Measurements from ENCODE around the gene PPP2R3B.
"Not testable (repeated sequence)": the region's sequence is repeated elsewhere in the genome, so short reads cannot be mapped to it uniquely, and the experiment has no call there.

Gene PPP2R3B

DNA sequence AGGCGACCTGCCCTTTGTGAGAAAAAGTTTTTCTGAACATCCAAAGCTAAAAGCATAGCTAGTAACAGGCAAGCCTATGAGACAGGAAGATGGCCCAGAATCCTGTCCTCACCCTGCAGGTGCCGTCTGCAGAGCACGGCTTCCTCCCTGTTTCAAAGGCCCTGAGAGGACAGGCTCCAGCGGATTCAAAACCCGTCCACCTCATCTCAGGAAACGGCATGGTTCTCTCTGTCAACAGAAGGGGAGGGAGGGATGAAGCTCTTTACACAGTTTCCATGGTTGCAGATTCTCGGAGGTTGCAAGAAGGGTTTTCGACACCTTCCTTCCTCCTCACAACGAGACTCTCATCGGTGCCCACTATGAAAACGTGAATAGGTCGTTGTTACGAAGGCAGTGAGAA lies 8.3 kb downstream of the PPP2R3B start:
- Histone ChIP-seq H3K79me1 (ENCODE audit: low read depth, low read length) (peaks cover 15% of the 10 kb centered on the region), H3K4ac (ENCODE audit: low read length) (no peak overlapping the region), H3K9ac (ENCODE audit: low read depth, low read length, poor library complexity) (no peak overlapping the region), H4K8ac (ENCODE audit: low read depth, low read length) (no peak overlapping the region), H3K9me3 (replicated peaks in 1 of 2; ENCODE audit: control insufficient read depth in 2 of 2, insufficient read depth in 1 of 2, low read depth in 1 of 2, low read length in 2 of 2) (peaks cover 0 to 4% of the 10 kb centered on the region in 2 donors), H2BK15ac (ENCODE audit: low read length) (no peak overlapping the region), H3K14ac (ENCODE audit: low read length) (no peak overlapping the region), H2BK12ac (ENCODE audit: low read length) (no peak overlapping the region), H3K27ac (replicated peaks; ENCODE audit: low read length) (no peak overlapping the region), H3K27me3 (ENCODE audit: control insufficient read depth in 3 of 3, insufficient read depth in 3 of 3, low read depth in 1 of 3, low read length in 3 of 3) (peaks cover 0 to 8% (median 0%) of the 10 kb centered on the region in 3 experiments), H4K91ac (ENCODE audit: low read depth, low read length, poor library complexity) (no peak overlapping the region), H3K23ac (ENCODE audit: low read depth, low read length, poor library complexity) (no peak overlapping the region), H3K18ac (ENCODE audit: low read length) (no peak overlapping the region), H3K4me3 (ENCODE audit: low read length in 2 of 2) (no peak overlapping the region), H3K4me1 (ENCODE audit: control insufficient read depth in 2 of 2, insufficient read depth in 1 of 2, low read depth in 1 of 2, low read length in 2 of 2) (peaks cover 7 to 20% of the 10 kb centered on the region in 2 donors), H3K36me3 (replicated peaks in 1 of 2; ENCODE audit: control insufficient read depth in 2 of 2, insufficient read depth in 2 of 2, low read length in 2 of 2) (peaks cover 3 to 9% of the 10 kb centered on the region in 2 donors), H2AK5ac (ENCODE audit: low read depth, low read length) (no peak overlapping the region), H2BK120ac (ENCODE audit: low read depth, low read length) (no peak overlapping the region), H2AFZ (ENCODE audit: low read length) (no peak overlapping the region), H2BK5ac (ENCODE audit: low read length) (no peak overlapping the region), H3K4me2 (ENCODE audit: insufficient read depth, low read length, poor library complexity, severe bottlenecking) (no peak overlapping the region)
- DNase-seq (ENCODE audit: low spot score), result no peak
- no CpG with 5 or more reads among the region's 13 CpGs for WGBS, 2 donors (ENCODE audit: extremely low coverage in 2 of 2, insufficient read length in 2 of 2, insufficient replicate concordance in 1 of 2)

DNA sequence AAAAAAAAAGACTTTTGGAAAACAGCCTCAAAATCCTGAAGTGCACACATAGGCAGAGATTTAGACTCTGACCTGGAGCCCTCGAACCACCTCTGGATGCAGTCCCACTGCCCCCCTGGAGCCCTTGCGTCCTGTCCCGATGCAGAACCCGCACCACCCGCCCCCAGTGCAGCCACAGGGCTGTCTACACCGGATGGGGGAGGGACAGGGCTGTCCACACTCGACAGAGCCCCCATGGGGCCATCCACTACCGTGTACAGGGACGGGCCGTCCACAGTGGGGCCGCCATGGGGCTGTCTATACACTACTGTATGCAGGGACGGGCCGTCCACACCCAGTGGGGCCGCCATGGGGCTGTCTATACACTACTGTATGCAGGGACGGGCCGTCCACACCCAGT lies 10.5 kb downstream of the PPP2R3B start:
- H3K14ac ChIP-seq (ENCODE audit: low read length); H2AFZ ChIP-seq (ENCODE audit: low read length); H2BK120ac ChIP-seq (ENCODE audit: low read depth, low read length); H3K4me2 ChIP-seq (ENCODE audit: insufficient read depth, low read length, poor library complexity, severe bottlenecking); H2BK5ac ChIP-seq (ENCODE audit: low read length); H3K4me3 ChIP-seq (ENCODE audit: low read length in 2 of 2); DNase-seq (ENCODE audit: low spot score); H3K4ac ChIP-seq (ENCODE audit: low read length); H3K9ac ChIP-seq (ENCODE audit: low read depth, low read length, poor library complexity); H2BK12ac ChIP-seq (ENCODE audit: low read length); H4K91ac ChIP-seq (ENCODE audit: low read depth, low read length, poor library complexity); H3K23ac ChIP-seq (ENCODE audit: low read depth, low read length, poor library complexity); H2AK5ac ChIP-seq (ENCODE audit: low read depth, low read length); H4K8ac ChIP-seq (ENCODE audit: low read depth, low read length); H3K18ac ChIP-seq (ENCODE audit: low read length); H2BK15ac ChIP-seq (ENCODE audit: low read length); H3K9me3 ChIP-seq (replicated peaks in 1 of 2; ENCODE audit: control insufficient read depth in 2 of 2, insufficient read depth in 1 of 2, low read depth in 1 of 2, low read length in 2 of 2); H3K36me3 ChIP-seq (replicated peaks in 1 of 2; ENCODE audit: control insufficient read depth in 2 of 2, insufficient read depth in 2 of 2, low read length in 2 of 2); H3K27ac ChIP-seq (replicated peaks; ENCODE audit: low read length): not testable (repeated sequence)
- WGBS, 2 donors (ENCODE audit: extremely low coverage in 2 of 2, insufficient read length in 2 of 2, insufficient replicate concordance in 1 of 2), result no CpG with 5 or more reads among the region's 16 CpGs
- H3K4me1 ChIP-seq (ENCODE audit: control insufficient read depth in 2 of 2, insufficient read depth in 1 of 2, low read depth in 1 of 2, low read length in 2 of 2), result peaks cover 7 to 25% of the 10 kb centered on the region in 2 donors
- H3K79me1 ChIP-seq (ENCODE audit: low read depth, low read length), result peaks cover 15% of the 10 kb centered on the region
- peaks cover 0 to 15% (median 0%) of the 10 kb centered on the region in 3 experiments for H3K27me3 ChIP-seq (ENCODE audit: control insufficient read depth in 3 of 3, insufficient read depth in 3 of 3, low read depth in 1 of 3, low read length in 3 of 3)

DNA sequence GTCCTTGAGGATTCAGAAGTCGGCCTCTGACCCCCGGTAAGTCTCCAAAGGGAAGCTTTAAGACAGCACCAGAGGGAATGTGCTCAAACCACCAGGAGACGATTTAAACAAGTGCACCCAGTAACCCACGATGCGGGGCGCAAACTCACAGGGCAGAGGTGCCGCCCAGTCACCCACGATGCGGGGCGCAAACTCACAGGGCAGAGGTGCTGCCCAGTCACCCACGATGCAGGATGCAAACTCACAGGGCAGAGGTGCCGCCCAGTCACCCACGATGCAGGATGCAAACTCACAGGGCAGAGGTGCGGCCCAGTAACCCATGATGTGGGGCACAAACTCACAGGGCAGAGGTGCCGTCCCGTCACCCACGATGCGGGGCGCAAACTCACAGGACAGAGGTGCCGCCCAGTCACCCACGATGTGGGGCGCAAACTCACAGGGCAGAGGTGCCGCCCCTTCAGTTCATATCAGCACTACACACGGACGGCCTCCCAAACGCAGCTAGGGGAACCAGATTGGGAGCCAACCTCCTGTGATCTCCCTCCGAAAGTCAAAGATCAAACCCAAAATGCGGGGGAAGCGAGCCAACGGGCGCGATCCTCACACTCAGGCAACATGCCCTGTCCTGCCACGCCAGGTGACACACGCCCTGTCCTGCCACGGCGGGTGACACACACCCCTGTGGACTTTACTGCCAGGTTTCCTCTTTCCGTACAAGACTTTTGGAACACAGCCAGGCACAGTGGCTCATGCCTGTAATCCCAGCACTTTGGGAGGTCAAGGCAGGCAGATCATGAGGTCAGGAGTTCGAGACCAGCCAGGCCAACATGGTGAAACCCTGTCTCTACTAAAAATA lies 11.3 kb downstream of the PPP2R3B start:
- Histone ChIP-seq H2AFZ (ENCODE audit: low read length) (peak overlapping the region; percentile 89), H2BK120ac (ENCODE audit: low read depth, low read length) (no peak overlapping the region), H3K27ac (replicated peaks; ENCODE audit: low read length) (no peak overlapping the region), H3K23ac (ENCODE audit: low read depth, low read length, poor library complexity) (peak overlapping the region; percentile 77), H3K14ac (ENCODE audit: low read length) (no peak overlapping the region), H3K27me3 (ENCODE audit: control insufficient read depth in 3 of 3, insufficient read depth in 3 of 3, low read depth in 1 of 3, low read length in 3 of 3) (peaks cover 0 to 15% (median 0%) of the 10 kb centered on the region in 3 experiments), H3K36me3 (replicated peaks in 1 of 2; ENCODE audit: control insufficient read depth in 2 of 2, insufficient read depth in 2 of 2, low read length in 2 of 2) (peaks cover 3 to 4% of the 10 kb centered on the region in 2 donors), H3K4me2 (ENCODE audit: insufficient read depth, low read length, poor library complexity, severe bottlenecking) (peak overlapping the region; percentile 4), H2BK12ac (ENCODE audit: low read length) (peak overlapping the region; percentile 8), H2BK5ac (ENCODE audit: low read length) (no peak overlapping the region), H3K4me3 (ENCODE audit: low read length in 2 of 2) (no peak overlapping the region), H2BK15ac (ENCODE audit: low read length) (no peak overlapping the region), H4K91ac (ENCODE audit: low read depth, low read length, poor library complexity) (peak overlapping the region; percentile 82), H3K18ac (ENCODE audit: low read length) (no peak overlapping the region), H3K9ac (ENCODE audit: low read depth, low read length, poor library complexity) (peak overlapping the region; percentile 68), H3K79me1 (ENCODE audit: low read depth, low read length) (peaks cover 20% of the 10 kb centered on the region), H4K8ac (ENCODE audit: low read depth, low read length) (peak overlapping the region; percentile 9), H3K9me3 (replicated peaks in 1 of 2; ENCODE audit: control insufficient read depth in 2 of 2, insufficient read depth in 1 of 2, low read depth in 1 of 2, low read length in 2 of 2) (peaks cover 0 to 4% of the 10 kb centered on the region in 2 donors), H2AK5ac (ENCODE audit: low read depth, low read length) (no peak overlapping the region), H3K4me1 (ENCODE audit: control insufficient read depth in 2 of 2, insufficient read depth in 1 of 2, low read depth in 1 of 2, low read length in 2 of 2) (peaks cover 9 to 25% of the 10 kb centered on the region in 2 donors), H3K4ac (ENCODE audit: low read length) (no peak overlapping the region)
- no peak for DNase-seq (ENCODE audit: low spot score)
- no CpG with 5 or more reads among the region's 38 CpGs for WGBS, 2 donors (ENCODE audit: extremely low coverage in 2 of 2, insufficient read length in 2 of 2, insufficient replicate concordance in 1 of 2)

DNA sequence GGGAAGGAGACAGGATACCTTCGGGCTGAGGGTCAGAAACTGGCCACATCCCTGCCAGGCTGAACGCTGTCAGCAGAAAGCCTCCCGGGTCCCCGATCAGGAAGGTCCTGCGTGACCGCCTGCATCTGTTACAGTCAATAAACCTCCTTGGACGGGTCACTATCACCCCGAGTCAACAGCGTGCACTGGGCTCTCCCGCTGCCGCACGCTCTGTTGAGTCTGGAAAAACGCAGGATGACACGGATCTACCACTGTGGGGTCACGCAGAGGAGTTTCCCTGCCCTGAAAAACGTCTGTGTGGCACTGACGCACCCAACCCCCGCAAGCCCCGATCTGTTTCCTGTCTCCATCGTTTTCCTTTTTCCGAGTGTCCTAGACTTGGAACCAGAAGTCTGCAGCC lies 12.1 kb downstream of the PPP2R3B start:
- Histone ChIP-seq H3K23ac (ENCODE audit: low read depth, low read length, poor library complexity) (peak overlapping the region; percentile 39), H2BK5ac (ENCODE audit: low read length) (no peak overlapping the region), H3K4ac (ENCODE audit: low read length) (no peak overlapping the region), H2AK5ac (ENCODE audit: low read depth, low read length) (peak overlapping the region; percentile 26), H2BK120ac (ENCODE audit: low read depth, low read length) (no peak overlapping the region), H2BK15ac (ENCODE audit: low read length) (no peak overlapping the region), H3K9me3 (replicated peaks in 1 of 2; ENCODE audit: control insufficient read depth in 2 of 2, insufficient read depth in 1 of 2, low read depth in 1 of 2, low read length in 2 of 2) (peaks cover 0 to 4% of the 10 kb centered on the region in 2 donors), H3K36me3 (replicated peaks in 1 of 2; ENCODE audit: control insufficient read depth in 2 of 2, insufficient read depth in 2 of 2, low read length in 2 of 2) (peaks cover 3 to 4% of the 10 kb centered on the region in 2 donors), H4K91ac (ENCODE audit: low read depth, low read length, poor library complexity) (no peak overlapping the region), H3K27me3 (ENCODE audit: control insufficient read depth in 3 of 3, insufficient read depth in 3 of 3, low read depth in 1 of 3, low read length in 3 of 3) (peaks cover 0 to 15% (median 0%) of the 10 kb centered on the region in 3 experiments), H4K8ac (ENCODE audit: low read depth, low read length) (no peak overlapping the region), H2BK12ac (ENCODE audit: low read length) (no peak overlapping the region), H3K27ac (replicated peaks; ENCODE audit: low read length) (no peak overlapping the region), H3K79me1 (ENCODE audit: low read depth, low read length) (peaks cover 27% of the 10 kb centered on the region), H3K14ac (ENCODE audit: low read length) (no peak overlapping the region), H3K4me3 (ENCODE audit: low read length in 2 of 2) (peak overlapping the region; percentile 54 to 80), H3K4me2 (ENCODE audit: insufficient read depth, low read length, poor library complexity, severe bottlenecking) (peak overlapping the region; percentile 94), H3K4me1 (ENCODE audit: control insufficient read depth in 2 of 2, insufficient read depth in 1 of 2, low read depth in 1 of 2, low read length in 2 of 2) (peaks cover 11 to 29% of the 10 kb centered on the region in 2 donors), H2AFZ (ENCODE audit: low read length) (peak overlapping the region; percentile 89), H3K9ac (ENCODE audit: low read depth, low read length, poor library complexity) (peak overlapping the region; percentile 91), H3K18ac (ENCODE audit: low read length) (peak overlapping the region; percentile 95)
- WGBS, 2 donors (ENCODE audit: extremely low coverage in 2 of 2, insufficient read length in 2 of 2, insufficient replicate concordance in 1 of 2), result no CpG with 5 or more reads among the region's 21 CpGs
- DNase-seq (ENCODE audit: low spot score), result no peak

All from neuronal stem cell (in vitro differentiated cells).